Muscle layer of duodenum (tissue), 2 donors: ENCODE results near the gene ATP2A3.
"Not testable (repeated sequence)": the region's sequence is repeated elsewhere in the genome, so short reads cannot be mapped to it uniquely, and the experiment has no call there.

Experiments used
- H3K27ac ChIP-seq: one replicate; pipeline ENCODE4 v1.7.0; 2013; ENCODE audit warnings: mild to moderate bottlenecking, low read length
- H3K27me3 ChIP-seq: one replicate; pipeline ENCODE4 v1.7.0; 2013; ENCODE audit warnings: low read depth, mild to moderate bottlenecking, control low read depth, low read length
- H3K36me3 ChIP-seq, 2 donors: one replicate each; pipeline ENCODE4 v1.7.0; 2013; ENCODE audit warnings: low read length in 2 of 2, control low read depth in 1 of 2, mild to moderate bottlenecking in 1 of 2; ENCODE audit not compliant: insufficient read depth in 2 of 2, control insufficient read depth in 1 of 2
- H3K4me1 ChIP-seq, 2 donors: one replicate each; pipeline ENCODE4 v1.7.0; 2013; ENCODE audit warnings: low read length in 2 of 2, mild to moderate bottlenecking in 2 of 2, control low read depth in 1 of 2, moderate library complexity in 1 of 2; ENCODE audit not compliant: insufficient read depth in 2 of 2, control insufficient read depth in 1 of 2
- H3K4me3 ChIP-seq, 2 donors: one replicate each; pipeline ENCODE4 v1.7.0; 2013; ENCODE audit warnings: low read length in 2 of 2, low read depth in 1 of 2, mild to moderate bottlenecking in 1 of 2
- H3K9me3 ChIP-seq, 2 donors: one replicate each; pipeline ENCODE4 v1.7.0; 2013; ENCODE audit warnings: low read length in 2 of 2, control low read depth in 1 of 2, mild to moderate bottlenecking in 1 of 2; ENCODE audit not compliant: control insufficient read depth in 1 of 2
- donor health status: healthy.

The ATP2A3 gene

DNA sequence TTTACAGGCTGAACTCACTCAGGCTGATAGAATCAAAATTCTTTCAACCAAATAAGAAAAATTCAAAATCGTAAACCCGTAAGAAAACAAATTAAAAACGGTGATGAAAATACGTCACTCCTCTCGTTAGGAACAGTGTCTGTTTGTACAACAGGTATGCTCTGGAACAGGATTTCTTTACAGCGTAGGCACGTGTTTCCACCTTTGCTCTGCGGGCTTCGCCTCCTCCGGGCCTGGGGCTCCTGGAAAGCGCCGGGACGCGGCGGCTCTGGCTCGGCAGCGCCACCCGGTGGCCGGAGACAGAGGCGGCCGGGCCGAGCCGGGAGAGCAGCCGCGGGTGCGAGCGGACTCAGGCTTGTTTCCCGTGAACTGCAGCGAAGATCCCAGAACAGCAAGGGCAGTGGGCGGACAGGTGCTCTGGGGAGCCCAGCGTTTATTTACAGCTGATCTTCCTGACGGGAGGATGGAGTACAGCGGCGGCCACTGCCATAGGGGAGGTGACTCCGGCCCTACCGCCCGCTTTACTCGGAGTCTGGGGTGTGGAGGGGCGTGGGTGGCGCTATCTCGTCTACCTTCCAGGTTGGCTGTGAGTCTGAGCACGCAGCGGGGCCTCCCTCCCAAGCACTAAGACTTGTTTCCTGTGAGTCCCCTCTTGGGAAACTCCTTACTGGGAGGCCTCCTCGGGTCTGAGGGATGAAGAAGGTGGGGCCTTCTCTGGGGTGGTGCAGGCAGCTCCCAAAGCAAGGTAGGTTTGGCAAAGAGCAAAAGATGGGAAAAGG is 40.5 kb upstream of the ATP2A3 start:
- Histone ChIP-seq H3K9me3 (no peaks in the 10 kb centered on the region), H3K4me3 (no peak overlapping the region), H3K27ac (no peak overlapping the region), H3K27me3 (no peaks in the 10 kb centered on the region), H3K36me3 (peaks cover 40 to 44% of the 10 kb centered on the region in 2 donors), H3K4me1 (peaks cover 5 to 34% of the 10 kb centered on the region in 2 donors)

DNA sequence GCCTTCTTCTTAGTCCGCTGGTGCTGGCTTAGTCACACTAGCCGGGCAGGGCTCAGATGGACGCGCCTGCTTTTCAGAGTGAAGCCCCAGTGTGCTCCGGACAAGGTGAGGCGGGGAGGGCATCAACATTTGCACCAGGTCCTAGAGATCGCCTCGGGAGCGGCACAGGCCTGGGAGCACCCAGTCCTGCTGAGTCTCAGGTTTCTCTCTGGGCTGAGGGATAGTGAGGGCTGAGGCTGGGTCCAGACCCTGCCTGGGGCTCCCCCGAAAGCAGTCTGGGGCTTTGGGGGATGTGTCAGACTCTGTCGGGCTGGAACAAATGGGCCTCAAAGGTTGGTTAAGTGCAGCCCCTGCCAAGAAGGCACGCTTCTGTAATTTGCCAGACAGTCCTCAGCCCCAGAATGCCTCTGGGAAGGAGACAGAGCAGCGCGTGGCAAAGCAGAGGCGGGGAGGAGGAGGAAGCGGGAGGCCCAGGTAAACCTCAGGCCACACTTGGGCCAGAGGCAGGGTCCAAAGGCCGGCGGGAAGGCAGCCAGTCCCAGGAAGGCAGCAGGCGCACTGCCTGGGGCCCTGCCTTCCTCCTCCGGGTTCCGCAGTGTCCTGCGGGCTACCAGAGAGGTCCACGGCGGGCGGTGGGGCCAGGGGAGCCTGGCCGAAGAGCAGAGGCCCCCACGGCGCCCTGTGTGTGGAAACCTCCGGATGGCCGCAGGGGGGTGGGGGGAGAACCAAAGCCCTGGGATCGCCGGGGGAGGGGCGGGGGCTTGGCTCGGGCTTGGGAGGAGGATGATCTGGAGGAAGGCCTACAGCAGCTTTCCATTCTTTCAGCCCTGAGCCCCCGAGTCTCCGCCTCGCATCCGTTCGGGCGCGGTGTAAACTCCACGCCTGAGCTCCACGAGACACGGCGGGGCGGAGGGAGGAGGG is 39.5 kb upstream of the ATP2A3 start:
- peak overlapping the region; percentile 45 for H3K27ac ChIP-seq
- peaks cover 33 to 35% of the 10 kb centered on the region in 2 donors for H3K36me3 ChIP-seq
- no peaks in the 10 kb centered on the region for H3K27me3 ChIP-seq
- H3K4me3 ChIP-seq, result no peak overlapping the region
- peaks cover 5 to 24% of the 10 kb centered on the region in 2 donors for H3K4me1 ChIP-seq
- no peaks in the 10 kb centered on the region for H3K9me3 ChIP-seq

DNA sequence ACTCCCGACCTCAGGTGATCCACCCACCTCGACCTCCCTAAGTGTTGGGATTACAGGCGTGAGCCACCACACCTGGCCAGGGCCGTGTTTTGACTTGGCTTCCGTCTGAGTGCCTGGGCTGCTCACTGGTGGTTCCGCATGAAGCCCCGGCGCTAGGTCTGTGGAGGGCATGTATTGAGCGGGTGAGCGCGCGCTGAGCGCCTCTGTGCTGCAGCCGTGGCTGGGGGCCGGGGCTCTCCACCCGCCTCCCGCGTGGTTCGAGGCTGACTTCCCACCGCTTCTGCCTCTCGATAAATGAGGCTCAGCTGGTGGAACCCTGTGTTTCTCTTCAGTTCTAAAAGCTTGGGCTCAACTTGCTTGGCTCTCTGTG is 38.9 kb upstream of the ATP2A3 start:
- Histone ChIP-seq H3K36me3 (peaks cover 27 to 30% of the 10 kb centered on the region in 2 donors), H3K27ac (peak overlapping the region; percentile 45), H3K4me1 (peaks cover 5 to 22% of the 10 kb centered on the region in 2 donors)

DNA sequence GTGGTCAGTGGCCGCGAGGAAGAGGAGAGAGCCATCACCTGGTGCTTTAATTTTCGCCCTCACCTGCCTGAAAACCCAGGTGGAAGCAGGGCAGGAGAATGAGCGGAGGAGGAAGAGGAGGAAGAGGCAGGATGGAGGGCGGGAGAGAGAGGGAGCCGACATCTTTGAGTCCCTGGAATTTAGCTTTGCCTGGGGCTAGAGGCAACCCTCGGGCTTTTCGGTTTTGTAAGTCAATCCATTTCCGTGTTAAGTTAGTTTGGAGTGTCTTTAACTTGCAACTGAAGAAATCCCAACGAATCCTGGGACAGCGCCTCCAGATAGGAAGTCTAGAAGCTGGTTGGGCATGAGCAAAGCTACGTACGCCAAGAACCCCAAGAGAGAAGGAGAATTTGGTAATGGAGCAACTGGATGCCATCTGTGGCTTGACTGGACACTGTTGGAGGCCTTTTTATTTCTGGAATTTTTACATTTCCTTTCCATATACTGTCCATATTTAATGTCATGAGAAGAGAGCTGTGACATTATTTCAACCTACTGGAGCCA is 36.9 kb upstream of the ATP2A3 start:
- Histone ChIP-seq H3K4me3 (no peak overlapping the region), H3K4me1 (peaks cover 5 to 8% of the 10 kb centered on the region in 2 donors), H3K9me3 (no peaks in the 10 kb centered on the region), H3K27me3 (no peaks in the 10 kb centered on the region), H3K36me3 (peaks cover 7 to 10% of the 10 kb centered on the region in 2 donors), H3K27ac (no peak overlapping the region)

More for the DNA sequence above, 38.9 kb upstream of the ATP2A3 start:
- H3K9me3 ChIP-seq, result no peaks in the 10 kb centered on the region
- no peaks in the 10 kb centered on the region for H3K27me3 ChIP-seq
- no peak overlapping the region for H3K4me3 ChIP-seq

DNA sequence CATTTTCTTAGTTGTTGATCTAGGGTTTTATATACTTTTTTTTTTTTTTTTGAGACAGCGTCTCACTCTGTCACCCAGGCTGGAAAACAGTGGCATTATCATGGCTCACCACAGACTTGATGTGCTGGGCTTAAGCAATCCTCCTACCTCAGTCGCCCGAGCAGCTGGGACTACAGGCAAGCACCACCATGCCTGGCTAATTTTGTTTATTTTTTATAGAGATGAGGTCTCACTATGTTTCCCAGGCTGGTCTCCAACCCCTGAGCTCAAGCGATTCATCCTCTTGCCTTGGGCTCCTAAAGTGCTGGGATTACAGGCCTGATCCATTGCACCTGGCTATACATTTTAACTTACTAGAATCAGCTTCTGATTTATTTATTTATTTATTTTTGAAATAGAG is 34.2 kb upstream of the ATP2A3 start:
- H3K4me1 ChIP-seq, result peaks cover 0 to 2% of the 10 kb centered on the region in 2 donors

DNA sequence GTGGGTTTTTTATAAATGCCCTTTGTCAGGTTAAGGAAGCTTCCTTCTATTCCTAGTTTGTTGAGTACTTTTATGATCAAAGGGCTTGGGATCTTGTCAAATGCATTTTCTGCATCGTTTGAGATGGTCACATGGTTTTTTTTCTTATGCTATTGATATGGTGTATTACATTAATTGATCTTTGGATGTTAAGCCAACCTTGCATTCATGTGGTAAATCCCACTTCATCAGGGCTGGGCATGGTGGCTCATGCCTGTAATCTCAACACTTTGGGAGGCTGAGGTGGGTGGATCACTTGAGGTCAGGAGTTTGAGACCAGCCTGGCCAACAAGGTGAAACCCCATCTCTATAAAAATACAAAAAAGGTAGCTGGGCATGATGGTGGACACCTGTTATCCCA is 30.8 kb upstream of the ATP2A3 start:
- H3K27ac ChIP-seq, result no peak overlapping the region
- H3K9me3 ChIP-seq, result peaks cover 0 to 3% of the 10 kb centered on the region in 2 donors
- H3K4me3 ChIP-seq, result no peak overlapping the region
- H3K4me1 ChIP-seq, result no peaks in the 10 kb centered on the region
- H3K27me3 ChIP-seq, result no peaks in the 10 kb centered on the region
- no peaks in the 10 kb centered on the region for H3K36me3 ChIP-seq

More for the DNA sequence above, 34.2 kb upstream of the ATP2A3 start:
- peaks cover 0 to 3% of the 10 kb centered on the region in 2 donors for H3K9me3 ChIP-seq
- H3K36me3 ChIP-seq, result no peaks in the 10 kb centered on the region
- H3K4me3 ChIP-seq, result no peak overlapping the region
- H3K27ac ChIP-seq, result no peak overlapping the region
- no peaks in the 10 kb centered on the region for H3K27me3 ChIP-seq

DNA sequence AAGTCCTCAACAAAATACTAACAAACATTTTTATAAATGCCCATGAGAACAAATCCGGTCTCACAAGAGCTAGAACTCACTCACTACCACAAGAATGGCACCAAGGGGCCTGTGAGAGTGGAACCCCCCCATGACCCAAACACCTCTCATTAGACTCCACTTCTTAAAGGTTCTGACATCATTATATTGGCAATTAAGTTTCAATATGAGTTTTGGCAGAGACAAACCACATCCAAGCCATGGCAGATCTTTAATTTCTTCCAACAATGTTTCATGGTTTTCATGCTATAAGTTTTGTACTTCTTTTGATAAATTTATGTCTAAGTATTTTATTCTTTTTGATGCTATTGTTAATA is 30.0 kb upstream of the ATP2A3 start:
- Histone ChIP-seq H3K27ac (no peak overlapping the region), H3K4me3 (no peak overlapping the region), H3K4me1 (no peaks in the 10 kb centered on the region), H3K9me3 (peaks cover 0 to 3% of the 10 kb centered on the region in 2 donors), H3K36me3 (no peaks in the 10 kb centered on the region), H3K27me3 (no peaks in the 10 kb centered on the region)

DNA sequence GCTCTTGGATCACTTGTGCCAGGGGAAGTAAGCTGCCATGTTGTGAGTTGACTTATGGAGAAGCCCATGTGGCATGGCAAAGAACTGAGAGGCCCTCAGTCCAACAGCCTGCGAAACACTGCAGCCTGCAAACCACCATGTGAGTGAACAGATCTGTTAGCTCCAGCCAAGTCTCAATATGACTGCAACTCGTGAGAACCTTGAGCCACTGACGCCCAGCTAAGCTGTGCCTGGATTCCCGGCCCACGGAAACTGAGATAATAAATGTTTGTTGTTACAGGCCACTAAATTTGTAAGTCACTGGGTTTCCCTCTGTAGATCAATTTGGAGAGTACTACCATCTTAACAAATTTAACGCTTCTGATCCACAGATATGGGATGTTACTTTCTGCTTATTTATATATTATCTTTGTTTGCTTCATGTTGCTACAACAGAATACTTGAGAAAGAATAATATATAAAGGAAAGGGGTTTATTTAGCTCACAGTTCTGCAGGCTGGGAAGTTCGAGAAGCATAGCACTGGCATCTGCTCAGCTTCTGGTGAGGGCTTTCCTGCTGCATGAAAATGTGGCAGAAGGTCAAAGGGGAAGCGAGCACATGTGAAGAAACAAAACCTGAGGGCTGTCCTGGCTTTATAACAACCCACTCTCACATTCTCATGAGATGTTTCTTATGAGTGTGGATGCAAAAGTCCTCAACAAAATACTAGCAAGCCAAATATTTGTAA is 29.4 kb upstream of the ATP2A3 start:
- Histone ChIP-seq H3K36me3 (no peaks in the 10 kb centered on the region), H3K4me3 (no peak overlapping the region), H3K27ac (no peak overlapping the region), H3K27me3 (no peaks in the 10 kb centered on the region), H3K4me1 (peaks cover 0 to 2% of the 10 kb centered on the region in 2 donors), H3K9me3 (peaks cover 0 to 3% of the 10 kb centered on the region in 2 donors)

DNA sequence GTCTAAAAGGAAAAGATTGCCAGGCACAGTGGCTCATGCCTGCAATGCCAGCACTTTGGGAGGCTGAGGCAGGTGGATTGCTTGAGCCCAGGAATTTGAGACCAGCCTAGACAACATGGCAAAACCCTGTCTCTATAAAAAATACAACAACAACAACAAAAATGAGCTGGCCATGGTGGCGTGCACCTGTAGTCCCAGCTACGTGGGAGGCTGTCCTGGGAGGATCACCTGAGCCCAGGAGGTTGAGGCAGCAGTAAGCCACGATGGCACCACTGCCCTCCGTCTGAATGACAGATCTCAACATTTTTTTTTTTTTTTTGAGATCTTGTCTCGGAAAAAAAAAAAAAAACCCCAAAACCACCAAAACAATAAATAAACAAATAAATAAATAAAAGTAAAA is 28.1 kb upstream of the ATP2A3 start:
- peaks cover 0 to 3% of the 10 kb centered on the region in 2 donors for H3K9me3 ChIP-seq
- H3K27me3 ChIP-seq, result no peaks in the 10 kb centered on the region
- peaks cover 0 to 2% of the 10 kb centered on the region in 2 donors for H3K4me1 ChIP-seq
- H3K4me3 ChIP-seq, result no peak overlapping the region
- H3K36me3 ChIP-seq, result no peaks in the 10 kb centered on the region
- no peak overlapping the region for H3K27ac ChIP-seq

DNA sequence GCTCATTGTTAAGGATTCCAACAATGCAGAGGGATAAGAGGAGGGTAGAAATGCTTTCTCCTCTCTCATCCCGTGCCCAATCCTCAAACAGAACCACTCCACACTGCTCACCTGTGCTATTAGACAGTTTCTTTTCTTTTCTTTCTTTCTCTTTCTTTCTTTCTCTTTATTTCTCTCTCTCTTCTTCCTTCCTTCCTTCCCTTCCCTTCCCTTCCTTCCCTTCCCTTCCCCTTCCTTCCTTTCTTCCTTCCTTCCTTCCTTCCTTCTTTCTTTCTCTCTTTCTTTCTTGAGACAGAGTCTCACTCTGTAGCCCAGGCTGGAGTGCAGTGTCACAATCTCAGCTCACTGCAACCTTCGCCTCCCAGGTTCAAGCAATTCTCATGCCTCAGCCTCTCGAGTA is 27.5 kb upstream of the ATP2A3 start:
- H3K4me3 ChIP-seq, H3K27ac ChIP-seq, H3K4me1 ChIP-seq, H3K27me3 ChIP-seq, H3K36me3 ChIP-seq, H3K9me3 ChIP-seq: not testable (repeated sequence)
